HUES6 (cell line): Measurements from ENCODE around the gene LILRB3.
"Not testable (repeated sequence)": the region's sequence is repeated elsewhere in the genome, so short reads cannot be mapped to it uniquely, and the experiment has no call there.

Source experiments
- H3K27ac ChIP-seq: 2 replicates; pipeline ENCODE4 v1.7.0; 2013; ENCODE audit warnings: low read depth, mild to moderate bottlenecking, low read length, inconsistent platforms
- H3K27me3 ChIP-seq: 2 replicates; pipeline ENCODE4 v1.6.1; 2013; ENCODE audit warnings: low read length; ENCODE audit not compliant: control insufficient read depth, insufficient read depth
- H3K36me3 ChIP-seq: 2 replicates; pipeline ENCODE4 v1.6.1; 2013; ENCODE audit warnings: low read length; ENCODE audit not compliant: control insufficient read depth, insufficient read depth
- H3K4me1 ChIP-seq: 2 replicates; pipeline ENCODE4 v1.6.1; 2013; ENCODE audit warnings: low read length; ENCODE audit not compliant: control insufficient read depth, insufficient read depth
- H3K4me3 ChIP-seq: 2 replicates; pipeline ENCODE4 v1.5.1; 2013; ENCODE audit warnings: low read depth, low read length
- H3K9ac ChIP-seq: one replicate; pipeline ENCODE4 v1.6.1; 2013; ENCODE audit warnings: mild to moderate bottlenecking, low read length
- H3K9me3 ChIP-seq: 2 replicates; pipeline ENCODE4 v1.6.1; 2013; ENCODE audit warnings: low read depth, low read length; ENCODE audit not compliant: control insufficient read depth, insufficient read depth

Gene LILRB3

GRCh38 chr19:54208784-54209057 is 14.1 kb downstream of the LILRB3 start:
- Histone ChIP-seq H3K4me3 (no peak overlapping the region), H3K27ac (no peak overlapping the region), H3K4me1 (peaks cover 20% of the 10 kb centered on the region), H3K9ac (no peak overlapping the region), H3K36me3 (peaks cover 52% of the 10 kb centered on the region), H3K27me3 (no peaks in the 10 kb centered on the region), H3K9me3 (no peaks in the 10 kb centered on the region)

- Histone ChIP-seq H3K36me3 (peaks cover 57% of the 10 kb centered on the region), H3K9me3 (no peaks in the 10 kb centered on the region), H3K4me3 (no peak overlapping the region), H3K4me1 (peaks cover 22% of the 10 kb centered on the region), H3K9ac (peak overlapping the region; percentile 18), H3K27ac (no peak overlapping the region; the same call in 1 of the 2 replicates), H3K27me3 (no peaks in the 10 kb centered on the region)
Observed at GRCh38 chr19:54207983-54208783, 14.6 kb downstream of the LILRB3 start.

- H3K36me3 ChIP-seq = peaks cover 63% of the 10 kb centered on the region
- no peak overlapping the region for H3K9ac ChIP-seq
- H3K4me1 ChIP-seq = peaks cover 28% of the 10 kb centered on the region
- H3K9me3 ChIP-seq = no peaks in the 10 kb centered on the region
- no peaks in the 10 kb centered on the region for H3K27me3 ChIP-seq
- H3K4me3 ChIP-seq = no peak overlapping the region
- no peak overlapping the region for H3K27ac ChIP-seq
Observed at GRCh38 chr19:54207676-54207982, 15.2 kb downstream of the LILRB3 start.

- not testable (repeated sequence) for H3K4me3 ChIP-seq, H3K9ac ChIP-seq
- H3K4me1 ChIP-seq = peaks cover 32% of the 10 kb centered on the region
Observed at GRCh38 chr19:54207193-54207592, 15.6 kb downstream of the LILRB3 start.

GRCh38 chr19:54206831-54207177 is 16.0 kb downstream of the LILRB3 start:
- H3K36me3 ChIP-seq = peaks cover 71% of the 10 kb centered on the region
- H3K9ac ChIP-seq = no peak overlapping the region
- no peak overlapping the region for H3K4me3 ChIP-seq
- no peaks in the 10 kb centered on the region for H3K9me3 ChIP-seq
- no peak overlapping the region for H3K27ac ChIP-seq
- H3K4me1 ChIP-seq = peaks cover 34% of the 10 kb centered on the region
- no peaks in the 10 kb centered on the region for H3K27me3 ChIP-seq

More at GRCh38 chr19:54207193-54207592, 15.6 kb downstream of the LILRB3 start:
- H3K27ac ChIP-seq, H3K9me3 ChIP-seq, H3K27me3 ChIP-seq: not testable (repeated sequence)
- H3K36me3 ChIP-seq = peaks cover 67% of the 10 kb centered on the region

- H3K4me1 ChIP-seq = peaks cover 38% of the 10 kb centered on the region
- H3K9me3 ChIP-seq = no peaks in the 10 kb centered on the region
- H3K9ac ChIP-seq = no peak overlapping the region
- peaks cover 75% of the 10 kb centered on the region for H3K36me3 ChIP-seq
- H3K27ac ChIP-seq = no peak overlapping the region
- H3K27me3 ChIP-seq = no peaks in the 10 kb centered on the region
- no peak overlapping the region for H3K4me3 ChIP-seq
Observed at GRCh38 chr19:54206030-54206830, 16.6 kb downstream of the LILRB3 start.

- Histone ChIP-seq H3K27ac (no peak overlapping the region), H3K36me3 (peaks cover 76% of the 10 kb centered on the region), H3K27me3 (no peaks in the 10 kb centered on the region), H3K9ac (no peak overlapping the region), H3K4me1 (peaks cover 38% of the 10 kb centered on the region), H3K9me3 (no peaks in the 10 kb centered on the region), H3K4me3 (peak overlapping the region; percentile 19; the same call in 1 of the 2 replicates)
Observed at GRCh38 chr19:54204767-54205468, 17.9 kb downstream of the LILRB3 start.

- H3K9ac ChIP-seq = peak overlapping the region; percentile 93
- peaks cover 36% of the 10 kb centered on the region for H3K4me1 ChIP-seq
Observed at GRCh38 chr19:54203151-54203611, 19.6 kb downstream of the LILRB3 start.

GRCh38 chr19:54201980-54202379 is 20.8 kb downstream of the LILRB3 start:
- Histone ChIP-seq H3K4me3 (peak overlapping the region; percentile 76), H3K9me3 (no peaks in the 10 kb centered on the region), H3K36me3 (peaks cover 61% of the 10 kb centered on the region), H3K4me1 (peaks cover 27% of the 10 kb centered on the region), H3K9ac (peak overlapping the region; percentile 93), H3K27me3 (no peaks in the 10 kb centered on the region), H3K27ac (no peak overlapping the region; the same call in 1 of the 2 replicates)

More at GRCh38 chr19:54203151-54203611, 19.6 kb downstream of the LILRB3 start:
- Histone ChIP-seq H3K4me3 (peak overlapping the region; percentile 76), H3K27ac (no peak overlapping the region), H3K36me3 (peaks cover 73% of the 10 kb centered on the region), H3K27me3 (no peaks in the 10 kb centered on the region), H3K9me3 (no peaks in the 10 kb centered on the region)

- Histone ChIP-seq H3K36me3 (peaks cover 53% of the 10 kb centered on the region), H3K4me1 (peaks cover 24% of the 10 kb centered on the region), H3K9ac (peak overlapping the region; percentile 93), H3K4me3 (peak overlapping the region; percentile 76), H3K27me3 (no peaks in the 10 kb centered on the region), H3K27ac (peak overlapping the region; percentile 82), H3K9me3 (no peaks in the 10 kb centered on the region)
Observed at GRCh38 chr19:54201172-54201701, 21.6 kb downstream of the LILRB3 start.
